Fibroblast of lung (primary cell): ENCODE results near the gene C10orf62.

Experiments used
- CTCF ChIP-seq, 2 donors: IDR thresholded peaks in 1 of 2; conservative IDR thresholded peaks in 1 of 2; 1 replicate in 1 of 2; 2 replicates in 1 of 2; pipeline ENCODE4 v1.5.1; 2011 to 2012; ENCODE audit warnings: low read length in 2 of 2, control low read depth in 1 of 2, inconsistent platforms in 1 of 2, low read depth in 1 of 2, mild to moderate bottlenecking in 1 of 2
- EZH2 ChIP-seq: IDR thresholded peaks from 2 replicates; pipeline ENCODE4 v1.5.1; 2012; ENCODE audit warnings: low read length, control low read depth, mild to moderate bottlenecking; ENCODE audit errors: missing control alignments

GRCh38 chr10:97575127-97575668 is 14.3 kb upstream of the C10orf62 start:
- TF ChIP-seq CTCF (conservative IDR thresholded peaks at IDR 0.05 in 1 of 2, IDR thresholded peaks at IDR 0.05 in 1 of 2; ENCODE audit: low read depth in 1 of 2, low read length in 2 of 2) (no peak), EZH2 (no peak)
